Naive thymus-derived CD4-positive, alpha-beta T cell (primary cell): ENCODE measurements around the gene GSG1. TPM values are rescaled to one million over a fixed set of nuclear protein-coding genes. Genes with fewer than 3 reads are reported as not detected.

ENCODE experiments used
- ATAC-seq: fragments of 150-1000 bp; cut with Tn5 transposase; 2 replicates; pipeline ENCODE4 v1.10.0; 2021; ENCODE audit warnings: mild to moderate bottlenecking, moderate library complexity
- CTCF ChIA-PET: fragments of 350-600 bp; sonication (Branson Sonifier 250); formaldehyde crosslinking; loops from one replicate; lab custom pipeline; 2021; ENCODE audit warnings: antibody characterized with exemption; lab: Charles Lee
- POLR2A ChIA-PET: fragments of 350-600 bp; sonication (Branson Sonifier 250); formaldehyde crosslinking; loops from one replicate; lab custom pipeline; 2021; ENCODE audit warnings: antibody characterized with exemption, inconsistent platforms; lab: Charles Lee
- DNase-seq, 9 donors: peaks; one replicate each; pipeline versions ENCODE4 v3.0.0 to v3.0.0-alpha.2; 2020 to 2022; ENCODE audit warnings: mixed read lengths in 1 of 9
- H3K27ac ChIP-seq: one replicate; pipeline ENCODE4 v1.7.0; 2013; ENCODE audit warnings: mild to moderate bottlenecking, low read depth, low read length, moderate library complexity
- H3K27me3 ChIP-seq, 2 donors: one replicate each; pipeline ENCODE4 v1.7.0; 2013; ENCODE audit warnings: low read length in 2 of 2, mild to moderate bottlenecking in 2 of 2, moderate library complexity in 2 of 2; ENCODE audit not compliant: control insufficient read depth in 2 of 2, insufficient read depth in 2 of 2
- H3K36me3 ChIP-seq, 3 experiments: 1 replicate in 2 of 3; 2 replicates in 1 of 3; pipeline ENCODE4 v1.7.0; 2013; ENCODE audit warnings: low read length in 3 of 3, mild to moderate bottlenecking in 3 of 3, moderate library complexity in 1 of 3; ENCODE audit not compliant: insufficient read depth in 3 of 3, control insufficient read depth in 2 of 3
- H3K4me1 ChIP-seq, 2 donors: one replicate each; pipeline ENCODE4 v1.7.0; 2013; ENCODE audit warnings: low read length in 2 of 2, mild to moderate bottlenecking in 2 of 2, moderate library complexity in 1 of 2; ENCODE audit not compliant: control insufficient read depth in 2 of 2, insufficient read depth in 2 of 2
- H3K4me3 ChIP-seq: 2 replicates; pipeline ENCODE4 v1.7.0; 2013; ENCODE audit warnings: mild to moderate bottlenecking, low read length
- H3K9me3 ChIP-seq, 3 experiments: 1 replicate in 2 of 3; 2 replicates in 1 of 3; pipeline ENCODE4 v1.7.0; 2013; ENCODE audit warnings: low read length in 3 of 3; ENCODE audit not compliant: control insufficient read depth in 2 of 3
- H3K27ac Mint-ChIP-seq, 9 donors: one replicate each; pipeline ENCODE4 v1.8.0; 2020 to 2022; ENCODE audit warnings: mixed read lengths in 9 of 9, mild to moderate bottlenecking in 8 of 9, moderate library complexity in 5 of 9, inconsistent platforms in 2 of 9
- H3K27me3 Mint-ChIP-seq, 5 donors: one replicate each; pipeline ENCODE4 v1.8.0; 2021 to 2022; ENCODE audit warnings: mixed read lengths in 5 of 5, mild to moderate bottlenecking in 1 of 5
- H3K36me3 Mint-ChIP-seq, 5 donors: one replicate each; pipeline ENCODE4 v1.8.0; 2020 to 2022; ENCODE audit warnings: mixed read lengths in 5 of 5, mild to moderate bottlenecking in 3 of 5, inconsistent platforms in 1 of 5
- H3K4me1 Mint-ChIP-seq, 7 donors: one replicate each; pipeline ENCODE4 v1.8.0; 2020 to 2022; ENCODE audit warnings: mixed read lengths in 7 of 7, mild to moderate bottlenecking in 3 of 7, inconsistent platforms in 1 of 7
- H3K4me3 Mint-ChIP-seq, 10 donors: one replicate each; pipeline ENCODE4 v1.8.0; 2020 to 2022; ENCODE audit warnings: mild to moderate bottlenecking in 10 of 10, mixed read lengths in 10 of 10, moderate library complexity in 6 of 10, inconsistent platforms in 2 of 10
- H3K9me3 Mint-ChIP-seq, 11 donors: one replicate each; pipeline ENCODE4 v1.8.0; 2020 to 2022; ENCODE audit warnings: mixed read lengths in 11 of 11, mild to moderate bottlenecking in 4 of 11, inconsistent platforms in 1 of 11, moderate library complexity in 1 of 11
- intact Hi-C, 2 donors: fragments of 100-400 bp; cut with micrococcal nuclease; formaldehyde crosslinking; loops; one replicate each; pipeline ENCODE4 v1.15.1; 2023
- polyA plus RNA-seq, 2 donors: library from polyadenylated mRNA; unstranded; fragments of 300-500 nt; fragmentation: Illumina TruSeq; gene quantifications; one replicate each; pipeline ENCODE4 v1.2.3, GENCODE V29; 2021
- total RNA-seq, 6 experiments: library from RNA in 5 of 6; stranded (reverse) in 5 of 6; gene quantifications; 1 replicate in 5 of 6; 2 replicates in 1 of 6; pipeline ENCODE4 v1.2.3 and lab custom pipeline; 2021 to 2026

GSG1 gene
- total and polyA plus RNA-seq, 7 experiments from 2014 or later, result not detected

DNA sequence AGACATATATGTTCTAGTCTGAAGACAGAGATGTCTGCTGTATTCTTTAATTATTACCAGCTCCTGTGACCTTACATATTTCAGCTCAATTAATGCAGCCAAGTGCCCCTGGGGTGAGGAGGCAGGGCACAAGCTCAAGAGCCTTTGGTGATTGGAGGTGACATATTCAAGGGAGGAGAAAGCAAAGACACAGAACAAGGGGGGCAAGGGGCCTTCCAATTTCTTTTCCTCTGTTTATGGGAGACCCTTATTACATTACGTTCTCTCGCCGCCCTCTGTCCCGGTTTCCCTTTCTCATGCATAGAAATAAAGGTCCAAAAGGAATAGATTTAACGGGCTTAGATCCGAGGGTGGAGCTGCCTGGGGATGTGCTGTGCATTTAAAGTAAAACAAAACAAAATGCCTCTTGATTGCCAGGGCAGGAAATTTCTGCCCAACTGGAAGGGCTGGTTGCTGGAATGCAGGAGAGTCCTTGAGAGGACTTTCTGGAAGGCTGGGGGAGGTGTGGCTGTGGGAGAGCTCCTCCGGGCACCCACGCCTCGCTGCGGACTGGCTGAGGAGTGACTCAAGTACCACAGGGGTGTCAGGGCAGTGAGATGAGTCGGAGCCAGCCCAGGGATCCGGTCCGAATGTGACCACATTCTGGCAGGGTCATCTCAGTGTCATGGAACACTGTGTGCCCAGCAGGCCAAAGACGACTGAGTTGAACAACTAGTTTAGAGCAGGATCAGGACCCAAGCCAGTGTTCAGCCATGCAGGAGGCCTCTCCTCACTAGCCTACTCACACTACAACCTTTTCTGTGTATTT lies 32.1 kb upstream of the GSG1 start:
- Histone ChIP-seq H3K4me3 (no peak overlapping the region), H3K36me3 (no peaks in the 10 kb centered on the region), H3K27ac (no peak overlapping the region), H3K4me1 (no peaks in the 10 kb centered on the region), H3K9me3 (no peaks in the 10 kb centered on the region), H3K27me3 (no peaks in the 10 kb centered on the region)
- H3K27ac Mint-ChIP-seq, result no peak overlapping the region
- DNase-seq (no peak), ATAC-seq (no peak)
- ChIA-PET CTCF (interaction anchor here (0.7 kb wide), 1 partner anchor 15 kb away, joined by 3 read pairs; no protein-coding TSS in a partner anchor), POLR2A (no interaction called here)
- no peaks in the 10 kb centered on the region for H3K9me3 Mint-ChIP-seq
- intact Hi-C loops, result no loop called here
- peaks cover 0 to 6% (median 0%) of the 10 kb centered on the region in 7 donors for H3K4me1 Mint-ChIP-seq
- H3K4me3 Mint-ChIP-seq, result no peak overlapping the region
- H3K27me3 Mint-ChIP-seq, result peaks cover 0 to 15% (median 3%) of the 10 kb centered on the region in 5 donors
- H3K36me3 Mint-ChIP-seq, result no peaks in the 10 kb centered on the region

DNA sequence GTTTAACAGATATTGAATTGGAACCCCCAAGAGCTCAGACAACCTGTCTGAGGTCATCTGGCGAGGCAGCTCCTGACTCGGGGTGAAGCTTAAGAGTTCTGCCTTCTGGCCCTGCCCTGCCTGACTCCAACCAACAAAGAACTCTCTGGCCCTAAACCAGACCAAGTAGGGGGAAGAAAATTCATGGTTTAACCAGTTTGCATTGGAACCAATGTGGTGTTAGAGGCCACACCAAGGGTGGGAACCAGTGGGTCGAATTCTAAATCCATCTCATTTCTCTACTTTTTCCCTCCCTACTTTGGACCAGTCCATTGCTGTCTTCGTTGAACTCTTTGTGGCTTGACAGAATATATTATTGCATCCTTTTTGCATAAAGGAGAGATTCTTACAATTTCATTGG lies 30.4 kb upstream of the GSG1 start:
- Mint-ChIP-seq H3K27ac (peak overlapping the region in 1 of 9 donors; percentile 1), H3K4me3 (no peak overlapping the region), H3K36me3 (no peaks in the 10 kb centered on the region), H3K27me3 (peaks cover 0 to 19% (median 5%) of the 10 kb centered on the region in 5 donors), H3K4me1 (peaks cover 0 to 6% (median 0%) of the 10 kb centered on the region in 7 donors), H3K9me3 (no peaks in the 10 kb centered on the region)
- ChIA-PET POLR2A (no interaction called here), CTCF (no interaction called here)
- no peak for ATAC-seq
- Histone ChIP-seq H3K9me3 (no peaks in the 10 kb centered on the region), H3K27me3 (no peaks in the 10 kb centered on the region), H3K4me1 (no peaks in the 10 kb centered on the region), H3K4me3 (no peak overlapping the region), H3K36me3 (no peaks in the 10 kb centered on the region), H3K27ac (no peak overlapping the region)
- DNase-seq, result no peak
- intact Hi-C loops, result no loop called here

DNA sequence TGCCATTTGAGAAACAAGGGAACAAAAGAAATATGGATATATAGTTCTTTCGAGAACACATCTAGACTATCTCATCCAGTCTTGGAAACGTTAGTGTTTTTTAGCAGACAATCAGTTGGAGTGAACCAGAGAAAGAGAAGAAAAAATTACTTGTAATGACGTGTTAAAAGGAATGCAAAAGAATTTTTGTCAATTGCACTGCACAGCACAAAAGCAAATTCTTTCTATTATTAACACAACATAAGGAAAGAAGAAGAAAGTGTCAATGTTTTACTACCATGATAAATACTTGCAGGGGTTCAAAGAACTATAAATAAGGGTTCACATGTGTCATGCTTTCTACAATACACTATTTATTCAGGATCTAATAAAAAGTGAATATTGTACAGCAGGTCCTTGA lies 27.5 kb upstream of the GSG1 start:
- H3K27me3 Mint-ChIP-seq, result peaks cover 0 to 26% (median 5%) of the 10 kb centered on the region in 5 donors
- Histone ChIP-seq H3K9me3 (no peaks in the 10 kb centered on the region), H3K4me3 (no peak overlapping the region), H3K4me1 (no peaks in the 10 kb centered on the region), H3K27ac (no peak overlapping the region), H3K27me3 (no peaks in the 10 kb centered on the region), H3K36me3 (no peaks in the 10 kb centered on the region)
- intact Hi-C loops, result no loop called here
- no peak overlapping the region for H3K4me3 Mint-ChIP-seq
- POLR2A ChIA-PET, result no interaction called here
- DNase-seq (no peak), ATAC-seq (no peak)
- H3K36me3 Mint-ChIP-seq, result no peaks in the 10 kb centered on the region
- CTCF ChIA-PET, result no interaction called here
- no peak overlapping the region for H3K27ac Mint-ChIP-seq
- peaks cover 0 to 6% (median 0%) of the 10 kb centered on the region in 7 donors for H3K4me1 Mint-ChIP-seq
- no peaks in the 10 kb centered on the region for H3K9me3 Mint-ChIP-seq

GRCh38 chr12:13128291-13128965 lies 25.0 kb upstream of the GSG1 start:
- ChIA-PET POLR2A (no interaction called here), CTCF (no interaction called here)
- Histone ChIP-seq H3K27me3 (no peaks in the 10 kb centered on the region), H3K4me1 (no peaks in the 10 kb centered on the region), H3K9me3 (no peaks in the 10 kb centered on the region), H3K27ac (no peak overlapping the region), H3K36me3 (no peaks in the 10 kb centered on the region), H3K4me3 (no peak overlapping the region)
- DNase-seq (no peak), ATAC-seq (no peak)
- intact Hi-C loops, result no loop called here
- Mint-ChIP-seq H3K4me3 (no peak overlapping the region), H3K36me3 (no peaks in the 10 kb centered on the region), H3K27ac (no peak overlapping the region), H3K9me3 (no peaks in the 10 kb centered on the region), H3K27me3 (peaks cover 0 to 21% (median 5%) of the 10 kb centered on the region in 5 donors), H3K4me1 (peaks cover 0 to 6% (median 0%) of the 10 kb centered on the region in 7 donors)

DNA sequence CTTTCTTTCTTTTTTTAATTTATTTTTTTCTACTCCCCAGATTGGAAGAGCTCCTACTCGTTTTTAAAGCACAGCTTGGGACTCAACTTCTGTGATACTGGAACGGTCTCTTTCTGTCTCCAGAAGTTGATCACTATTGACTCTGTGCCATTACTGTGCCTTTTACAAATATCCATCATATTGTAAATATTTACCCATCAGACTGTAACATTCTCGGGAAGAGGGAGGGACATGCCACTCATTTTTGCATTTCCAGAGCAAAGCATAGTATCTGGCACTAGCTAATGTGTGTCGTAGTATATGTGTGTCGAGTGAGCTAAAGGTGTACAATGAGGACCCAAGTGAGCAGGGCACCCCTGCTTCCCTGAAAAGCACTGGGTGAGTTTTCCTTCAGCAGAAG lies 24.0 kb upstream of the GSG1 start:
- no peak overlapping the region for H3K4me3 ChIP-seq
- CTCF ChIA-PET, result no interaction called here
- POLR2A ChIA-PET, result no interaction called here
- intact Hi-C loops, result no loop called here
- no peaks in the 10 kb centered on the region for H3K4me1 ChIP-seq
- no peaks in the 10 kb centered on the region for H3K27me3 ChIP-seq
- Mint-ChIP-seq H3K36me3 (no peaks in the 10 kb centered on the region), H3K27ac (no peak overlapping the region), H3K27me3 (peaks cover 0 to 20% (median 5%) of the 10 kb centered on the region in 5 donors), H3K4me1 (peaks cover 0 to 6% (median 0%) of the 10 kb centered on the region in 7 donors), H3K4me3 (no peak overlapping the region), H3K9me3 (no peaks in the 10 kb centered on the region)
- no peaks in the 10 kb centered on the region for H3K9me3 ChIP-seq
- no peak for ATAC-seq
- H3K27ac ChIP-seq, result no peak overlapping the region
- no peak for DNase-seq
- H3K36me3 ChIP-seq, result no peaks in the 10 kb centered on the region

DNA sequence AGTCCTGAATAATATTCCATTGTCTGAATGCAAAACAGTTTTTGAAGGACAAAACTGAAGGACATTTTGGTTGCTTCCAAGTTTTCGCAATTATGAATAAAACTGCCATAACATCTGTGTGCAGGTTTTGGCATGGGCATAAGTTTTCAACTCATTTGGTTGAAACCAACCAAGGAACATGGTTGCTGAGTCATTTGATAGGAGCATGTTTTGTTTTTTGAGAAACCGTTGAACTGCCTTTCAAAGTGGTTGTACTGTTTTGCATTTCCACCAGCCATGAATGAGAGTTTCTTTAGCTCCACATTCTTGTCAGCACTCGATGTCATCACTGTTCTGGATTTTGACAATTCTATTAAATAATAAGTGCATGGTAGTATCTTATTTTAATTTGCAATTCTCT lies 23.0 kb upstream of the GSG1 start:
- ATAC-seq, result no peak
- H3K27ac Mint-ChIP-seq, result no peak overlapping the region
- no peaks in the 10 kb centered on the region for H3K36me3 Mint-ChIP-seq
- H3K4me1 Mint-ChIP-seq, result peaks cover 0 to 3% (median 0%) of the 10 kb centered on the region in 7 donors
- Histone ChIP-seq H3K9me3 (no peaks in the 10 kb centered on the region), H3K36me3 (no peaks in the 10 kb centered on the region), H3K27me3 (no peaks in the 10 kb centered on the region), H3K27ac (no peak overlapping the region), H3K4me3 (no peak overlapping the region), H3K4me1 (no peaks in the 10 kb centered on the region)
- DNase-seq, result no peak
- POLR2A ChIA-PET, result no interaction called here
- intact Hi-C loops, result no loop called here
- CTCF ChIA-PET, result interaction anchor here (0.8 kb wide), 1 partner anchor 8 kb away, joined by 3 read pairs; no protein-coding TSS in a partner anchor
- no peak overlapping the region for H3K4me3 Mint-ChIP-seq
- no peaks in the 10 kb centered on the region for H3K9me3 Mint-ChIP-seq
- H3K27me3 Mint-ChIP-seq, result peaks cover 0 to 16% (median 5%) of the 10 kb centered on the region in 5 donors
